ENCODE data around the gene CERK. TPM values are rescaled to one million over a fixed set of nuclear protein-coding genes. Genes with fewer than 3 reads are reported as not detected.

Gene CERK
- total and polyA plus RNA-seq, 2 of the 8 experiments (the other 6 are each of a cell fraction or from before 2014, with no cell fraction given), result 26.6 to 59.0 TPM

DNA sequence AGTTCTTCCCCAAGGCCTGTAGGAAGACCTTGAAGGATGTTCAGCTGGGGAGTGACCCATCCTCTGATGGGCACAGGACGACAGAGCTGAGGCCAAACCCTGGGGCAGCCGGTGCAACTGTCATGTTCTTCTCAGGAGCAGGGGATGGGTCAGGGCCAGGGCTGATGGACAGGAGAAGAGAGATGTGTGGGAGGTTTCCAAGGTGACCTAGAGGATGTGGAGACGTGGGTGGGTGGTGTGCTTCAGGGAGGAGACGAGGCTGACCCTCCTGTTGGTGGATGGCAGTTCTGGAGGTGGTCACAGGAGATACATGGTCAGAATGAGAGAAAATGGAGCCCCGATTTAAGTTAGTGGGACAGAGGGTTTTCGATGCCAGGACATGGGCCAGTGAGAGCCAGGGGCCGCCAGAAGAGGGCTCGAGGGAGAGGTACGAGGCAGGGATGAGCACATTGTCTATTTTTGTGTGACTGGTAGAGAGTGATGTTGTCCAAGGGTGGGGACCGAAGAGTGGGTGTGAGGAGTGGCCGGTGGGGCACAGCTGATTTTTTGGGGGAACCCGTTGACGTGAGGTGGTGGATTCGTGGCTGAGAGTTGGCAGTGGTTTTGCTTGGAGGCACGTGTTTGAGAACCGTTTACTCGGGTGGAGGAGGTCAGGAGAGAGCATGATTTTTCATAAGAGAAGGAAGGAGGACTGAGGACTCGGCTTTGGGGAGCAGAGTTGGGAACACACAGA is 39.0 kb upstream of the CERK start (continued):
- TF ChIP-seq EP300 (IDR thresholded peaks at IDR 0.05; ENCODE audit: borderline replicate concordance in 1 of 2, low read depth in 2 of 2, low read length in 2 of 2), result no peak

All from H1 (cell line).